Esophagus muscularis mucosa (tissue), 3 donors: Measurements from ENCODE around the gene S1PR2.

Source experiments
- CTCF ChIP-seq, 3 experiments: fragments of 200-600 bp in 2 of 3; fragments of 450-650 bp in 1 of 3; sonication (generic) in 2 of 3; IDR thresholded peaks; one replicate each; pipeline ENCODE4 v1.5.1; 2017 to 2019; ENCODE audit warnings: antibody characterized with exemption in 3 of 3, mild to moderate bottlenecking in 2 of 3, moderate library complexity in 1 of 3
- EP300 ChIP-seq: sonication (generic); formaldehyde crosslinking; IDR thresholded peaks from one replicate; pipeline ENCODE4 v1.6.1; 2017; ENCODE audit warnings: antibody characterized with exemption

DNA sequence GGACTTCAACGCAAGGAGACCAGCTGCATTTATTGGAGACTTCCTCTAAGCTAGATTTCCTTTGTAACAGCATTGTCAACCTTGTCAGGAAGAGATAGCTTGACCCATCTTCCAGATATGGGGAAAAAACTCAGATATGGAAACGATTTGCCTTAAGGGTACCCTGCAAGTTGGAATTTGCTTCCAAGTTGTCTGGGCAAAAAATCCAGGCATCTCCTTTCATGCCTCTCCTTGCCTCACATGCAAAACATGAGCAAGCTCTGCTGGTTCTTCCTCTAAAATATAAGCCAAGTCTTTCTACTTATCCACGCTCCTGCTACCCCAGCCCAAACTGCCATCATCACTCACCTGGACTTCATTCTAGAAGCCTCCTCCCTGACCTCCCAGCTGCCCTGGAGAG lies 30.0 kb downstream of the S1PR2 start:
- TF ChIP-seq CTCF (IDR thresholded peaks at IDR 0.05): no peak
- TF ChIP-seq EP300: no peak
